GM12892 (cell line): Measurements from ENCODE around the gene ARFGAP1.

Source experiments
- POLR2A ChIP-seq: IDR thresholded peaks from 2 replicates; pipeline ENCODE4 v1.6.1; 2011; ENCODE audit warnings: low read depth, low read length, control low read depth
- POLR2AphosphoS5 ChIP-seq: IDR thresholded peaks from 2 replicates; pipeline ENCODE4 v1.6.1; 2011; ENCODE audit warnings: low read depth, low read length, control low read depth
- TAF1 ChIP-seq: IDR thresholded peaks from 2 replicates; pipeline ENCODE4 v1.6.1; 2011; ENCODE audit warnings: low read depth, mild to moderate bottlenecking, control low read depth, low read length, borderline replicate concordance

DNA sequence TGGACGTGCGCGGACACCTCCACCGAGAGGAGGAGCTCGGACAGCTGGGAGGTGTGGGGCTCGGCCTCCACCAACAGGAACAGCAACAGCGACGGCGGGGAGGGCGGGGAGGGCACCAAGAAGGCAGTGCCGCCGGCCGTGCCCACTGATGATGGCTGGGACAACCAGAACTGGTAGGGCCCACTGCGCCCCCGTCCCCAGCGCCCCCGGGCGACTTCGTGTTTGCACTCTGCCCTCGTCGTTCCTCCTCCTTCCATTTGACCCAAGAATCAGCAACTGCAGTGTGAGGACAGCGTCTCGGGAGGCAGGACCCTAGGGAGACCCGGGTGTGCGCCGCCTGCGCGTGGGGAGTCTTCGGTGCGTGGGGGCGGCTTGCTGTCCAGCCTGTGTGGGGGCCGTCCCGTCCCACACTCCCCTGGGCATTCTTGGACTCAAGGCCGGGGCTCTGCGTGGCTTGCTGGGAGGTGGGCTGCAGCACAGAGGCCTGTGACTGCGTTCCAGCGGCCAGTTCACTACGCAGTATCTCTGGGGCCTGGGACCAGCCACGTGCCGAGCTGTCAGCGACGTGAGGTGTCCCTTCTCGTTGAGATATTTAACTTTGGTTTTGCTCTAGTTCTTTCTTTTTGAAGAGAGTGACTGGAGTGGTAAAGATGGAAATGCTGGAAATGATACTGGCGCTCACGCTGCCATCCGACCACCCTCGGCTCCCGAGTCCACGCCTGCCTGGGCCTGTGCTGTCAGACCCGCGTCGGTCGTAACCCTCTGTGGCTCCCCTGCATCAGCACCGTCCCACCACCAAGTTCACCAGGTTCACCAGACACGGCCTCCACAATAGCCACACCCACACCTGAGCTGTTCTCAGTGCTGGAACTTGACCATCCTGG is 15.3 kb downstream of the ARFGAP1 start:
- TF ChIP-seq POLR2A (no peak), POLR2AphosphoS5 (no peak), TAF1 (no peak)
